Bronchial epithelial cell (primary cell): Measurements from ENCODE around the gene UCHL3. TPM values are rescaled to one million over a fixed set of nuclear protein-coding genes. Genes with fewer than 3 reads are reported as not detected.
A peak's percentile ranks its signal among the peaks of the same experiment; 100 is the strongest.

Experiments used
- DNase-seq: peaks from one replicate; pipeline ENCODE4 v3.0.0-alpha.2; 2010; ENCODE audit warnings: low read depth
- FAIRE-seq: peaks from 2 replicates; lab custom pipeline; 2011; peaks lifted over from hg19 to GRCh38; lab: Jason Lieb, UNC
- H3K27me3 ChIP-seq: 2 replicates; pipeline ENCODE4 v1.5.1; 2011; ENCODE audit warnings: low read length; ENCODE audit not compliant: control insufficient read depth, insufficient read depth
- H3K36me3 ChIP-seq: 2 replicates; pipeline ENCODE4 v1.5.1; 2011; ENCODE audit warnings: low read length; ENCODE audit not compliant: control insufficient read depth, insufficient read depth
- H3K4me3 ChIP-seq: 2 replicates; pipeline ENCODE4 v1.5.1; 2011; ENCODE audit warnings: mild to moderate bottlenecking, low read depth, low read length, control low read depth
- CTCF ChIP-seq: IDR thresholded peaks from 2 replicates; pipeline ENCODE4 v1.5.1; 2011; ENCODE audit warnings: mild to moderate bottlenecking, moderate library complexity, low read length, control low read depth, inconsistent platforms; ENCODE audit not compliant: insufficient read depth, severe bottlenecking
- total RNA-seq: library from RNA; depleted of rRNA; stranded (reverse); fragments of >200 nt; gene quantifications from 2 replicates; pipeline ENCODE4 v1.2.1, GENCODE V29; 2014

UCHL3 gene
- total RNA-seq, 1 donor from 2014 or later, result 74.5 TPM

- no peak for TF ChIP-seq CTCF
- DNase-seq (no peak), FAIRE-seq (no peak)
- Histone ChIP-seq H3K36me3 (no peaks in the 10 kb centered on the region), H3K27me3 (no peaks in the 10 kb centered on the region), H3K4me3 (no peak overlapping the region)
Observed at GRCh38 chr13:75641026-75641425, 91.4 kb downstream of the UCHL3 start.

- no peak for TF ChIP-seq CTCF
- no peak for FAIRE-seq
- no peak overlapping the region for H3K4me3 ChIP-seq
- H3K27me3 ChIP-seq, result no peaks in the 10 kb centered on the region
- no peaks in the 10 kb centered on the region for H3K36me3 ChIP-seq
- no peak for DNase-seq
Observed at GRCh38 chr13:75643182-75643581, 93.6 kb downstream of the UCHL3 start.

- no peak for DNase-seq
- no peaks in the 10 kb centered on the region for H3K36me3 ChIP-seq
- no peak for FAIRE-seq
- no peak overlapping the region for H3K4me3 ChIP-seq
- no peak for TF ChIP-seq CTCF
- no peaks in the 10 kb centered on the region for H3K27me3 ChIP-seq
Observed at GRCh38 chr13:75643693-75644092, 94.1 kb downstream of the UCHL3 start.

DNA sequence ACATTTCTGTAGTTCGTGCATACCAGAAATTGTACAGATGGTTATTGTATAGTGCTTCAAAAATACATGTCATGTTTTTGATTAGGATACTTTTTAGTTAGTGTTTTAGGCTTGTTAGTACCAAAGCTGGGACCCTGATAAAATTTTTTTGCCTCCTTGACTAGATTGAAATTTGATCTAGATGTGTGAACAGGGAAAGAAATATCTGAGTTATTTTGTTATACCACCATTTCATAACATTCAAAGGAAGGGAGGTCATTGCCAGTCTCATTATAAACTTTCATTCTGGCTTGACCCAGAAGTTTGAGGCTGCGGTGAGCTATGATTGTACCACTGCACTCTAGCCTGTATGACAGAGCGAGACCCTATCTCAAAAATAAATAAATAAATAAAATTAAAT is 95.5 kb downstream of the UCHL3 start:
- no peak for DNase-seq
- H3K4me3 ChIP-seq, result no peak overlapping the region
- FAIRE-seq, result no peak
- no peak for TF ChIP-seq CTCF
- H3K36me3 ChIP-seq, result no peaks in the 10 kb centered on the region
- H3K27me3 ChIP-seq, result no peaks in the 10 kb centered on the region

GRCh38 chr13:75647126-75647784 is 97.7 kb downstream of the UCHL3 start:
- no peaks in the 10 kb centered on the region for H3K27me3 ChIP-seq
- H3K36me3 ChIP-seq, result no peaks in the 10 kb centered on the region
- H3K4me3 ChIP-seq, result no peak overlapping the region
- FAIRE-seq (no peak), DNase-seq (peak; percentile 52)
- TF ChIP-seq CTCF, result no peak

GRCh38 chr13:75648446-75648845 is 98.9 kb downstream of the UCHL3 start:
- no peak overlapping the region for H3K4me3 ChIP-seq
- TF ChIP-seq CTCF, result no peak

More at GRCh38 chr13:75648446-75648845, 98.9 kb downstream of the UCHL3 start:
- DNase-seq (peak; percentile 33), FAIRE-seq (no peak)
- no peaks in the 10 kb centered on the region for H3K36me3 ChIP-seq
- H3K27me3 ChIP-seq, result no peaks in the 10 kb centered on the region
